ENCODE data around the gene TFDP2. TPM values are rescaled to one million over a fixed set of nuclear protein-coding genes. Genes with fewer than 3 reads are reported as not detected.
"Not testable (repeated sequence)": the region's sequence is repeated elsewhere in the genome, so short reads cannot be mapped to it uniquely, and the experiment has no call there.

Gene TFDP2
- total RNA-seq, 2 experiments from 2014 or later: 33.1 to 34.2 TPM

DNA sequence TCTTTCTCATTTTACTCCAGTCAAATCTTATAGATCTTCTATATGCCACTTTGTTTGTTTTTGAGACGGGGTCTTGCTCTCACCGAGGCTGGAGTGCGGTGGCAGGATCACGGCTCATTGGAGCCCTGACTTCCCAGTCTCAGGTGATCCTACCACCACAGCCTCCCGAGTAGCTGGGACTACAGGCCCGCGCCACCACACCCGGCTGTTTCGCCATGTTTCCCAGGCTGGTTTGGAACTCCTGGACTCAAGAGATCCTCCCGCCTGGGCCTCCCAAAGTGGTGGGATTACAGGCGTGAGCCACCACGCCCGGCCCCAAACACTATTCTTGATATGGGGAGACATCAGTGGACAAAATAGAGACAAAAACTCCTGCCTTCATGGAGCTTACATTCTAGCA, 927 bp upstream of the TFDP2 start:
- Mint-ChIP-seq H3K9me3 (no peaks in the 10 kb centered on the region), H3K36me3 (ENCODE audit: low read depth) (no peaks in the 10 kb centered on the region), H3K27ac (peak overlapping the region; percentile 77), H3K4me3 (peak overlapping the region; percentile 97), H3K4me1 (ENCODE audit: low read depth) (peaks cover 26% of the 10 kb centered on the region), H3K27me3 (no peaks in the 10 kb centered on the region)
- CTCF ChIA-PET: no interaction called here
- DNase-seq (peak in 1 of 14 experiments; percentile 15), ATAC-seq (ENCODE audit: poor library complexity) (no peak)
- intact Hi-C loops (cut with DNase I, micrococcal nuclease): loop anchor here in 1 of 2 experiments (10.0 kb wide), 1 partner anchor 435 kb away; no protein-coding TSS in a partner anchor
- no peaks in the 10 kb centered on the region for H3K9me3 ChIP-seq (ENCODE audit: control insufficient read depth in 1 of 2, insufficient read depth in 1 of 2, low read length in 2 of 2)
- no peaks in the 10 kb centered on the region for H3K36me3 ChIP-seq (ENCODE audit: insufficient read depth, low read length)
- no peak overlapping the region for H3K4me3 ChIP-seq (ENCODE audit: low read length)
- POLR2A ChIA-PET: interaction anchor here (0.7 to 1.8 kb wide), 4 partner anchors 10 to 798 kb away, joined by 3 to 6 read pairs (median 4); partner anchors contain the start of gene XRN1
- H3K4me1 ChIP-seq (ENCODE audit: insufficient read depth, low read length): peaks cover 16% of the 10 kb centered on the region
- no peaks in the 10 kb centered on the region for H3K27me3 ChIP-seq (ENCODE audit: control insufficient read depth in 1 of 2, insufficient read depth in 2 of 2, low read length in 2 of 2)
- H3K27ac ChIP-seq (ENCODE audit: low read depth in 1 of 2, low read length in 2 of 2): no peak overlapping the region
- TF ChIP-seq, protein P1, sequence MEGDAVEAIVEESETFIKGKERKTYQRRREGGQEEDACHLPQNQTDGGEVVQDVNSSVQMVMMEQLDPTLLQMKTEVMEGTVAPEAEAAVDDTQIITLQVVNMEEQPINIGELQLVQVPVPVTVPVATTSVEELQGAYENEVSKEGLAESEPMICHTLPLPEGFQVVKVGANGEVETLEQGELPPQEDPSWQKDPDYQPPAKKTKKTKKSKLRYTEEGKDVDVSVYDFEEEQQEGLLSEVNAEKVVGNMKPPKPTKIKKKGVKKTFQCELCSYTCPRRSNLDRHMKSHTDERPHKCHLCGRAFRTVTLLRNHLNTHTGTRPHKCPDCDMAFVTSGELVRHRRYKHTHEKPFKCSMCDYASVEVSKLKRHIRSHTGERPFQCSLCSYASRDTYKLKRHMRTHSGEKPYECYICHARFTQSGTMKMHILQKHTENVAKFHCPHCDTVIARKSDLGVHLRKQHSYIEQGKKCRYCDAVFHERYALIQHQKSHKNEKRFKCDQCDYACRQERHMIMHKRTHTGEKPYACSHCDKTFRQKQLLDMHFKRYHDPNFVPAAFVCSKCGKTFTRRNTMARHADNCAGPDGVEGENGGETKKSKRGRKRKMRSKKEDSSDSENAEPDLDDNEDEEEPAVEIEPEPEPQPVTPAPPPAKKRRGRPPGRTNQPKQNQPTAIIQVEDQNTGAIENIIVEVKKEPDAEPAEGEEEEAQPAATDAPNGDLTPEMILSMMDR (IDR thresholded peaks at IDR 0.05): no peak

- no peak overlapping the region for H3K27ac ChIP-seq (ENCODE audit: low read depth in 1 of 2, low read length in 2 of 2)
- intact Hi-C loops (cut with DNase I, micrococcal nuclease): loop anchor here in 1 of 2 experiments (5.0 to 10.0 kb wide), 3 partner anchors 73 to 415 kb away; partner anchors contain the start of genes ATP1B3 and RNF7
- TF ChIP-seq, protein P1 (IDR thresholded peaks at IDR 0.05): no peak
- H3K4me1 Mint-ChIP-seq (ENCODE audit: low read depth): peaks cover 31% of the 10 kb centered on the region
- no peaks in the 10 kb centered on the region for H3K36me3 ChIP-seq (ENCODE audit: insufficient read depth, low read length)
- no peaks in the 10 kb centered on the region for H3K9me3 Mint-ChIP-seq
- peak overlapping the region; percentile 97 for H3K4me3 Mint-ChIP-seq
- H3K27me3 Mint-ChIP-seq: no peaks in the 10 kb centered on the region
- POLR2A ChIA-PET: interaction anchor here (1.0 to 1.8 kb wide), 5 partner anchors 10 to 298 kb away, joined by 3 to 6 read pairs (median 4); partner anchors contain the start of gene XRN1
- ATAC-seq (ENCODE audit: poor library complexity) (no peak), DNase-seq (no peak)
- no peaks in the 10 kb centered on the region for H3K36me3 Mint-ChIP-seq (ENCODE audit: low read depth)
- peaks cover 16% of the 10 kb centered on the region for H3K4me1 ChIP-seq (ENCODE audit: insufficient read depth, low read length)
- peak overlapping the region; percentile 70 for H3K4me3 ChIP-seq (ENCODE audit: low read length)
- no peaks in the 10 kb centered on the region for H3K9me3 ChIP-seq (ENCODE audit: control insufficient read depth in 1 of 2, insufficient read depth in 1 of 2, low read length in 2 of 2)
- CTCF ChIA-PET: no interaction called here
- H3K27ac Mint-ChIP-seq: peak overlapping the region; percentile 77
- no peaks in the 10 kb centered on the region for H3K27me3 ChIP-seq (ENCODE audit: control insufficient read depth in 1 of 2, insufficient read depth in 2 of 2, low read length in 2 of 2)
These were observed 289 bp upstream of the TFDP2 start for GRCh38 chr3:142149673-142149992.

GRCh38 chr3:142148044-142148791, 1.1 kb downstream of the TFDP2 start:
- Histone ChIP-seq H3K4me1 (ENCODE audit: insufficient read depth, low read length) (peaks cover 16% of the 10 kb centered on the region), H3K36me3 (ENCODE audit: insufficient read depth, low read length) (no peaks in the 10 kb centered on the region), H3K27me3 (ENCODE audit: control insufficient read depth in 1 of 2, insufficient read depth in 2 of 2, low read length in 2 of 2) (no peaks in the 10 kb centered on the region), H3K27ac (ENCODE audit: low read depth in 1 of 2, low read length in 2 of 2) (no peak overlapping the region), H3K4me3 (ENCODE audit: low read length) (peak overlapping the region; percentile 70), H3K9me3 (ENCODE audit: control insufficient read depth in 1 of 2, insufficient read depth in 1 of 2, low read length in 2 of 2) (no peaks in the 10 kb centered on the region)
- CTCF ChIA-PET: no interaction called here
- peaks cover 33% of the 10 kb centered on the region for H3K4me1 Mint-ChIP-seq (ENCODE audit: low read depth)
- H3K9me3 Mint-ChIP-seq: no peaks in the 10 kb centered on the region
- H3K4me3 Mint-ChIP-seq: peak overlapping the region; percentile 92
- peaks cover 2% of the 10 kb centered on the region for H3K36me3 Mint-ChIP-seq (ENCODE audit: low read depth)
- POLR2A ChIA-PET: interaction anchor here (0.6 kb wide), 1 partner anchor 123 kb away, joined by 3 read pairs; no protein-coding TSS in a partner anchor
- intact Hi-C loops (cut with DNase I, micrococcal nuclease): loop anchor here in 1 of 2 experiments (5.0 to 10.0 kb wide), 3 partner anchors 74 to 413 kb away; partner anchors contain the start of genes ATP1B3 and RNF7
- no peaks in the 10 kb centered on the region for H3K27me3 Mint-ChIP-seq
- DNase-seq (peak in 1 of 14 experiments; percentile 2), ATAC-seq (ENCODE audit: poor library complexity) (no peak)
- peak overlapping the region; percentile 77 for H3K27ac Mint-ChIP-seq
- TF ChIP-seq, protein P1 (IDR thresholded peaks at IDR 0.05): no peak

GRCh38 chr3:142144587-142144986, 4.8 kb downstream of the TFDP2 start:
- H3K27ac Mint-ChIP-seq; H3K4me3 ChIP-seq (ENCODE audit: low read length); H3K27me3 Mint-ChIP-seq; DNase-seq; H3K36me3 ChIP-seq (ENCODE audit: insufficient read depth, low read length); H3K9me3 Mint-ChIP-seq; H3K27me3 ChIP-seq (ENCODE audit: control insufficient read depth in 1 of 2, insufficient read depth in 2 of 2, low read length in 2 of 2); ATAC-seq (ENCODE audit: poor library complexity); CTCF ChIA-PET; H3K27ac ChIP-seq (ENCODE audit: low read depth in 1 of 2, low read length in 2 of 2); POLR2A ChIA-PET; H3K9me3 ChIP-seq (ENCODE audit: control insufficient read depth in 1 of 2, insufficient read depth in 1 of 2, low read length in 2 of 2): not testable (repeated sequence)
- Mint-ChIP-seq H3K4me1 (ENCODE audit: low read depth) (peaks cover 33% of the 10 kb centered on the region), H3K36me3 (ENCODE audit: low read depth) (peaks cover 15% of the 10 kb centered on the region), H3K4me3 (peak overlapping the region; percentile 1)
- H3K4me1 ChIP-seq (ENCODE audit: insufficient read depth, low read length): peaks cover 12% of the 10 kb centered on the region
- intact Hi-C loops (cut with DNase I, micrococcal nuclease): loop anchor here in 1 of 2 experiments (10.0 kb wide), 2 partner anchors 270 to 410 kb away; partner anchors contain the start of genes ATP1B3 and RNF7

Measured in CD4-positive, alpha-beta T cell (primary cell).